ENCODE results near the gene HERPUD2.

DNA sequence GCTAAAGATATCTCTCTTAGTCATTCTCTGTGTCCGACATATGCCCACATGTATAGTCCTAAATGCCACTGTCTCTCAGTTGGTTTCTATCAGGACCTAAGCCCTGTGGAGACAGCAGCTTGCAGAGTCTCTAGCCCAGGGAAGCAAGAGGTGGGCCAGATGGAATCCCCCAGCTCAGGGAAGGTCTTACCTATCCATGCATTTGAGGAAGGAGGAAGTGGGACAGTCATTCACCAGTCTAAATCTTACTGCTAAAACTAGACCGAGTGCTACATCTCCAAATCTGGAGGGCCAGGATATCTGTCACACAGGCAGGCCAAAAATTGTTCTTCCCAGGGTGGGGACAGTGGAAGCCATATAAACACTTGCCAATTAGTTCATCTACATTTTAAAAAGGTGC lies 26.4 kb upstream of the HERPUD2 start:
- TF ChIP-seq, protein P1, sequence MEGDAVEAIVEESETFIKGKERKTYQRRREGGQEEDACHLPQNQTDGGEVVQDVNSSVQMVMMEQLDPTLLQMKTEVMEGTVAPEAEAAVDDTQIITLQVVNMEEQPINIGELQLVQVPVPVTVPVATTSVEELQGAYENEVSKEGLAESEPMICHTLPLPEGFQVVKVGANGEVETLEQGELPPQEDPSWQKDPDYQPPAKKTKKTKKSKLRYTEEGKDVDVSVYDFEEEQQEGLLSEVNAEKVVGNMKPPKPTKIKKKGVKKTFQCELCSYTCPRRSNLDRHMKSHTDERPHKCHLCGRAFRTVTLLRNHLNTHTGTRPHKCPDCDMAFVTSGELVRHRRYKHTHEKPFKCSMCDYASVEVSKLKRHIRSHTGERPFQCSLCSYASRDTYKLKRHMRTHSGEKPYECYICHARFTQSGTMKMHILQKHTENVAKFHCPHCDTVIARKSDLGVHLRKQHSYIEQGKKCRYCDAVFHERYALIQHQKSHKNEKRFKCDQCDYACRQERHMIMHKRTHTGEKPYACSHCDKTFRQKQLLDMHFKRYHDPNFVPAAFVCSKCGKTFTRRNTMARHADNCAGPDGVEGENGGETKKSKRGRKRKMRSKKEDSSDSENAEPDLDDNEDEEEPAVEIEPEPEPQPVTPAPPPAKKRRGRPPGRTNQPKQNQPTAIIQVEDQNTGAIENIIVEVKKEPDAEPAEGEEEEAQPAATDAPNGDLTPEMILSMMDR (IDR thresholded peaks at IDR 0.05) = no peak
- no peak for TF ChIP-seq POLR2A (IDR thresholded peaks at IDR 0.05)
- TF ChIP-seq POLR2AphosphoS5 (IDR thresholded peaks at IDR 0.05; ENCODE audit: insufficient read depth in 1 of 2, low read depth in 1 of 2) = no peak
